Effector CD8-positive, alpha-beta T cell (primary cell): ENCODE measurements around the gene KIAA0586.
"Not testable (repeated sequence)": the region's sequence is repeated elsewhere in the genome, so short reads cannot be mapped to it uniquely, and the experiment has no call there.

Source experiments
- DNase-seq: peaks from one replicate; lab custom pipeline; 2025; lab: John Stamatoyannopoulos, UW

Gene KIAA0586

GRCh38 chr14:58464652-58465051 is 37.1 kb downstream of the KIAA0586 start:
- DNase-seq: no peak

GRCh38 chr14:58465421-58465820 is 37.9 kb downstream of the KIAA0586 start:
- no peak for DNase-seq

GRCh38 chr14:58466459-58466858 is 38.9 kb downstream of the KIAA0586 start:
- no peak for DNase-seq

- DNase-seq: no peak
Observed at GRCh38 chr14:58467575-58467974, 40.1 kb downstream of the KIAA0586 start.

- no peak for DNase-seq
Observed at GRCh38 chr14:58469309-58469708, 41.8 kb downstream of the KIAA0586 start.

GRCh38 chr14:58476320-58476719 is 48.8 kb downstream of the KIAA0586 start:
- DNase-seq: no peak

- DNase-seq: no peak
Observed at GRCh38 chr14:58477653-58478052, 50.1 kb downstream of the KIAA0586 start.

- DNase-seq: not testable (repeated sequence)
Observed at GRCh38 chr14:58478329-58478728, 50.8 kb downstream of the KIAA0586 start.

- DNase-seq: no peak
Observed at GRCh38 chr14:58479975-58480374, 52.5 kb downstream of the KIAA0586 start.

- DNase-seq: no peak
Observed at GRCh38 chr14:58484176-58484575, 56.7 kb downstream of the KIAA0586 start.

GRCh38 chr14:58488550-58488949 is 61.0 kb downstream of the KIAA0586 start:
- DNase-seq: no peak

- DNase-seq: no peak
Observed at GRCh38 chr14:58491593-58491992, 64.1 kb downstream of the KIAA0586 start.

GRCh38 chr14:58492044-58492443 is 64.5 kb downstream of the KIAA0586 start:
- no peak for DNase-seq

GRCh38 chr14:58501214-58501816 is 73.8 kb downstream of the KIAA0586 start:
- DNase-seq: no peak

- DNase-seq: no peak
Observed at GRCh38 chr14:58513272-58513671, 85.8 kb downstream of the KIAA0586 start.

- no peak for DNase-seq
Observed at GRCh38 chr14:58517592-58517991, 90.1 kb downstream of the KIAA0586 start.

GRCh38 chr14:58525691-58526090 is 98.2 kb downstream of the KIAA0586 start:
- not testable (repeated sequence) for DNase-seq

- DNase-seq: no peak
Observed at GRCh38 chr14:58533446-58533845, 105.9 kb downstream of the KIAA0586 start.

- DNase-seq: no peak
Observed at GRCh38 chr14:58535044-58535443, 107.5 kb downstream of the KIAA0586 start.

GRCh38 chr14:58537004-58537403 is 109.5 kb downstream of the KIAA0586 start:
- no peak for DNase-seq

- DNase-seq: no peak
Observed at GRCh38 chr14:58540749-58541632, 113.5 kb downstream of the KIAA0586 start.

GRCh38 chr14:58541633-58542022 is 114.1 kb downstream of the KIAA0586 start:
- no peak for DNase-seq

GRCh38 chr14:58543253-58543652 is 115.7 kb downstream of the KIAA0586 start:
- no peak for DNase-seq
